ENCODE data around the gene MAP3K7CL. TPM values are rescaled to one million over a fixed set of nuclear protein-coding genes. Genes with fewer than 3 reads are reported as not detected.

Gene MAP3K7CL
- total and polyA plus RNA-seq, 2 of the 8 experiments (the other 6 are each of a cell fraction or from before 2014, with no cell fraction given) = not detected

DNA sequence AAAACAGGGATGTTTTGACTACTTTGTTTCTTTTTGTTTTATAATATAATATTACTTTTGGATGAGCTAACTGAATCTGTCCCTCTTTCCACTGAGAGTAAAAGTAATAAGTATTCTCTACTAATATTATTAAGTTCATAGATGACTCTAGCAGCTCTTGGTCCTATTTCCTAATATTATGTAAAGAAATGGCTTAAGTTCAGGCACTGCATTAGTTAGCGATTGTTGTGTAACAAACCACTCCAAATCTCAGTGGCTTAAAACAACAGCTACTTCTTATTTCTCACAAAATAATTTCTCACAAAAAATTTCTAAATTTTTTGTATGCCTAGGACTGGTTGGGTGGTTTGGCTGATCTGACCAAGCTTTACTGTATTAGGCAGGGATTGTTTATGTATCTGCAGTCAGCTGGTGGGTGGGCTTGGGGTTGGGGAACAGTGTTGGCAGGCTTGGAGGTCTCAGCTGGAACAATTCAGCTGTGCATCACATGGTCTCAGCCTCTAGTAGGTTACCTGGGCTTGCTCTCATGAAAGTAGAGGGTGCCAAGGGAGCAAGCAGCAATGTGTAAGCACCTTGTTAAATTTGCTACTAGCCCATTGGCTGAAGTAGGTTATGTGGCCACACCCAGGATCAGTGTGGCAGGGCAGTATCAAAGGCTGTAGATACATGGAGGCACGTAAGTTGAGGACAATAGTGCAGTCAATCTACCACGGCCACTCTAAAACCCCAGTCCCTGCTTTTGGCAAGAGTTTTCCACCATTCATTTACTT lies 48.2 kb upstream of the MAP3K7CL start (continued):
- TF ChIP-seq EP300 (IDR thresholded peaks at IDR 0.05; ENCODE audit: borderline replicate concordance in 1 of 2, low read depth in 2 of 2, low read length in 2 of 2) = no peak
